Measurements from ENCODE around the gene COA1. TPM values are rescaled to one million over a fixed set of nuclear protein-coding genes. Genes with fewer than 3 reads are reported as not detected.
A peak's percentile ranks its signal among the peaks of the same experiment; 100 is the strongest.

COA1 gene
- polyA plus RNA-seq, 3 donors = 25.6 to 57.8 (median 56.2) TPM

GRCh38 chr7:43768201-43768886 is 39.0 kb upstream of the COA1 start:
- H3K27ac Mint-ChIP-seq = peak overlapping the region in 6 of 7 donors; percentile 19 to 90 (median 47)

DNA sequence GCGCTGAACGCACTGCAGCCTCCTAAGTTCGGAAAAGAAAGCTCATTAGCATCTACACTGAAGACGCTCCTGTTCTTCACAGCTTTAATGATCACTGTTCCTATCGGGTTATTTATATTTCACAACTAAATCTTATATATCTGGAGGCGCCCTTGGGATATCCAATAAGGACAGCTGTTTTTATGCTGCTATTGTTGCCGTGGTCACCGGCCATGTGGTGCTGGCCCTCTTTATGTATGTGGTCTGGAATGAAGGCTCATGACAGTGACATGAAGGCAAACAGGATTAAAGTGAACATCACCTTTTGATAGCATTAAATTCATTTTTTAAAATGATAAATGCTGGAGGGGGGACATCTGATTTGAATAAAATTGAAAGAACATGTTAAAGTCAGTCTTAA is 38.0 kb upstream of the COA1 start:
- Histone ChIP-seq H2AFZ (ENCODE audit: insufficient read depth, low read depth, low read length, poor library complexity, severe bottlenecking) (no peak overlapping the region), H3K79me2 (ENCODE audit: insufficient read depth, low read length) (peaks cover 78% of the 10 kb centered on the region), H3K4me1 (ENCODE audit: control insufficient read depth in 1 of 2, insufficient read depth in 2 of 2, low read length in 2 of 2) (peaks cover 58 to 67% of the 10 kb centered on the region in 2 donors), H3K4me2 (replicated peaks; ENCODE audit: extremely low read depth, low read length, poor library complexity, severe bottlenecking) (no peak overlapping the region), H4K20me1 (ENCODE audit: insufficient read depth, low read length) (peaks cover 27% of the 10 kb centered on the region), H3K27me3 (ENCODE audit: control insufficient read depth in 2 of 2, insufficient read depth in 2 of 2, low read length in 2 of 2) (no peaks in the 10 kb centered on the region), H3K9ac (ENCODE audit: insufficient read depth, low read length, poor library complexity, severe bottlenecking) (no peak overlapping the region), H3K36me3 (replicated peaks in 1 of 2; ENCODE audit: control insufficient read depth in 1 of 2, insufficient read depth in 2 of 2, low read length in 2 of 2) (peaks cover 16 to 28% of the 10 kb centered on the region in 2 donors), H3K9me3 (replicated peaks in 1 of 2; ENCODE audit: control insufficient read depth in 1 of 2, insufficient read depth in 1 of 2, low read length in 2 of 2) (no peaks in the 10 kb centered on the region), H3K4me3 (replicated peaks in 1 of 3; ENCODE audit: low read depth in 2 of 3, low read length in 3 of 3) (no peak overlapping the region), H3K27ac (ENCODE audit: low read depth in 1 of 2, low read length in 2 of 2) (no peak overlapping the region)
- Mint-ChIP-seq H3K4me3 (no peak overlapping the region), H3K27me3 (ENCODE audit: low read depth in 3 of 3) (peaks cover 0 to 4% (median 1%) of the 10 kb centered on the region in 3 donors), H3K4me1 (peaks cover 74% of the 10 kb centered on the region), H3K27ac (peak overlapping the region in 3 of 7 donors; percentile 7 to 90 (median 45)), H3K36me3 (peaks cover 26 to 49% of the 10 kb centered on the region in 2 donors), H3K9me3 (peaks cover 0 to 2% (median 0%) of the 10 kb centered on the region in 7 donors)
- 100% methylated on average over 1 of the region's 8 CpGs for whole genome bisulfite sequencing (ENCODE audit: insufficient coverage)
- DNase-seq = no peak
- intact Hi-C loops (cut with micrococcal nuclease) = no loop called here
- no peak for TF ChIP-seq CTCF (IDR thresholded peaks at IDR 0.05)

More at GRCh38 chr7:43768201-43768886, 39.0 kb upstream of the COA1 start:
- no peaks in the 10 kb centered on the region for H3K9me3 ChIP-seq (replicated peaks in 1 of 2; ENCODE audit: control insufficient read depth in 1 of 2, insufficient read depth in 1 of 2, low read length in 2 of 2)
- no peak overlapping the region for H3K4me2 ChIP-seq (replicated peaks; ENCODE audit: extremely low read depth, low read length, poor library complexity, severe bottlenecking)
- no peak overlapping the region for H3K4me3 ChIP-seq (replicated peaks in 1 of 3; ENCODE audit: low read depth in 2 of 3, low read length in 3 of 3)
- H3K27me3 ChIP-seq (ENCODE audit: control insufficient read depth in 2 of 2, insufficient read depth in 2 of 2, low read length in 2 of 2) = no peaks in the 10 kb centered on the region
- peaks cover 64% of the 10 kb centered on the region for H3K4me1 Mint-ChIP-seq
- peaks cover 27% of the 10 kb centered on the region for H4K20me1 ChIP-seq (ENCODE audit: insufficient read depth, low read length)
- intact Hi-C loops (cut with micrococcal nuclease) = no loop called here
- peaks cover 47 to 57% of the 10 kb centered on the region in 2 donors for H3K4me1 ChIP-seq (ENCODE audit: control insufficient read depth in 1 of 2, insufficient read depth in 2 of 2, low read length in 2 of 2)
- H3K36me3 Mint-ChIP-seq = peaks cover 32 to 55% of the 10 kb centered on the region in 2 donors
- peaks cover 0 to 3% (median 2%) of the 10 kb centered on the region in 7 donors for H3K9me3 Mint-ChIP-seq
- TF ChIP-seq CTCF (IDR thresholded peaks at IDR 0.05) = no peak
- DNase-seq = no peak
- no peak overlapping the region for H2AFZ ChIP-seq (ENCODE audit: insufficient read depth, low read depth, low read length, poor library complexity, severe bottlenecking)
- H3K79me2 ChIP-seq (ENCODE audit: insufficient read depth, low read length) = peaks cover 68% of the 10 kb centered on the region
- no peak overlapping the region for H3K9ac ChIP-seq (ENCODE audit: insufficient read depth, low read length, poor library complexity, severe bottlenecking)
- peaks cover 21 to 34% of the 10 kb centered on the region in 2 donors for H3K36me3 ChIP-seq (replicated peaks in 1 of 2; ENCODE audit: control insufficient read depth in 1 of 2, insufficient read depth in 2 of 2, low read length in 2 of 2)
- WGBS (ENCODE audit: insufficient coverage) = 100% methylated on average over 3 of the region's 9 CpGs
- peaks cover 0 to 4% (median 1%) of the 10 kb centered on the region in 3 donors for H3K27me3 Mint-ChIP-seq (ENCODE audit: low read depth in 3 of 3)
- H3K4me3 Mint-ChIP-seq = no peak overlapping the region
- peak overlapping the region; percentile 14 to 36 for H3K27ac ChIP-seq (ENCODE audit: low read depth in 1 of 2, low read length in 2 of 2)
